ENCODE data around the gene PRR35. TPM values are rescaled to one million over a fixed set of nuclear protein-coding genes. Genes with fewer than 3 reads are reported as not detected.

Gene PRR35
- polyA plus RNA-seq, 1 donor (not counting 4 experiments of a cell fraction or from before 2014, with no cell fraction given), result not detected

DNA sequence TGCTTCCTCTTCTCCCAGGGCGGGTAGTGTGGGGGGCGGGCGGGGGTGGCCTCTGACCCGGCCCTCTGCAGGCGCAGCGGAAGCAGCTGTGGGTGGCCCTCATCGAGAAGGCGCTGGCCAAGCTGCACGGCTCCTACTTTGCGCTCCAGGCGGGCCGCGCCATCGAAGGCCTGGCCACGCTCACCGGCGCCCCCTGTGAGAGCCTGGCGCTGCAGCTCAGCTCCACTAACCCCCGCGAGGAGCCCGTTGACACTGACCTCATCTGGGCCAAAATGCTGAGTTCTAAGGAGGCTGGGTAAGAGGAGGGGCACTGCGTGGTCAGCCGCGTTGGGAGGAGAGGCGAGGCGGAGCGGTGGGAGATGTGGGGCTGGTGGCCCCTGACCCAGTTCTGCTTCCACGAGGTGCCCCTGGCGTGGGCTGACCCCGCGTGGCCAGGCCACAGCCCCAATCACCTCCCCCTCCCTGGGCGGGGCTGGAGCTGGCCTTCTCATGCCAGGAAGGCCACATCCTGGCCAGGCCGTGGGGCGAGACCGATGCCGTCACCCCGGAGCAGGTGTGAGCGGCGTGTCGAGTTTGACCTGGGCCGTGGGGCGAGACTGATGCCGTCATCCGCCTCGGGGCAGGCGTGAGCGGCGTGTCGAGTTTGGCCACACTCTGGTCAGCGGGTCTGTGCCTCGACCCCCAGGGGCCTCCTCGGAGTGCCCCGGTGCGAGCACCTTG is 10.5 kb upstream of the PRR35 start:
- H3K4me2 ChIP-seq (ENCODE audit: control insufficient read depth, extremely low read depth, insufficient read depth, low read depth, low read length), result no peak overlapping the region
- H3K9ac ChIP-seq (ENCODE audit: control insufficient read depth, extremely low read depth, insufficient read depth, low read length), result no peak overlapping the region
- no peaks in the 10 kb centered on the region for H3K27me3 ChIP-seq (ENCODE audit: control insufficient read depth, extremely low read depth, insufficient read depth, low read length)
- H3K4me3 ChIP-seq (ENCODE audit: control insufficient read depth in 2 of 3, extremely low read depth in 1 of 3, insufficient read depth in 2 of 3, low read depth in 1 of 3, low read length in 3 of 3), result no peak overlapping the region
- peaks cover 12 to 14% of the 10 kb centered on the region in 2 experiments for H3K36me3 ChIP-seq (ENCODE audit: control insufficient read depth in 2 of 2, extremely low read depth in 1 of 2, insufficient read depth in 2 of 2, low read length in 2 of 2)
- DNase-seq (ENCODE audit: low read depth, low spot score), result no peak
- peaks cover 28% of the 10 kb centered on the region for H3K79me2 ChIP-seq (ENCODE audit: control insufficient read depth, insufficient read depth, low read length)
- TF ChIP-seq EZH2 (IDR thresholded peaks at IDR 0.05; ENCODE audit: low read length), result no peak
- TF ChIP-seq, protein P1, sequence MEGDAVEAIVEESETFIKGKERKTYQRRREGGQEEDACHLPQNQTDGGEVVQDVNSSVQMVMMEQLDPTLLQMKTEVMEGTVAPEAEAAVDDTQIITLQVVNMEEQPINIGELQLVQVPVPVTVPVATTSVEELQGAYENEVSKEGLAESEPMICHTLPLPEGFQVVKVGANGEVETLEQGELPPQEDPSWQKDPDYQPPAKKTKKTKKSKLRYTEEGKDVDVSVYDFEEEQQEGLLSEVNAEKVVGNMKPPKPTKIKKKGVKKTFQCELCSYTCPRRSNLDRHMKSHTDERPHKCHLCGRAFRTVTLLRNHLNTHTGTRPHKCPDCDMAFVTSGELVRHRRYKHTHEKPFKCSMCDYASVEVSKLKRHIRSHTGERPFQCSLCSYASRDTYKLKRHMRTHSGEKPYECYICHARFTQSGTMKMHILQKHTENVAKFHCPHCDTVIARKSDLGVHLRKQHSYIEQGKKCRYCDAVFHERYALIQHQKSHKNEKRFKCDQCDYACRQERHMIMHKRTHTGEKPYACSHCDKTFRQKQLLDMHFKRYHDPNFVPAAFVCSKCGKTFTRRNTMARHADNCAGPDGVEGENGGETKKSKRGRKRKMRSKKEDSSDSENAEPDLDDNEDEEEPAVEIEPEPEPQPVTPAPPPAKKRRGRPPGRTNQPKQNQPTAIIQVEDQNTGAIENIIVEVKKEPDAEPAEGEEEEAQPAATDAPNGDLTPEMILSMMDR (optimal IDR thresholded peaks at IDR 0.05 in 1 of 3, IDR thresholded peaks at IDR 0.05 in 1 of 3, conservative IDR thresholded peaks at IDR 0.05 in 1 of 3; ENCODE audit: extremely low read depth in 1 of 3, insufficient read depth in 2 of 3, low read length in 3 of 3), result peak in 1 of 3 experiments; percentile 29
- H3K9me1 ChIP-seq (ENCODE audit: control insufficient read depth, extremely low read depth, insufficient read depth, low read length), result no peaks in the 10 kb centered on the region
- no peak for FAIRE-seq
- dilution Hi-C loops (cut with MboI; ENCODE audit: extremely low pct_ligation_motif_present, low sequenced_read_pairs), result no loop called here
- no peaks in the 10 kb centered on the region for H3K9me3 ChIP-seq (ENCODE audit: control insufficient read depth, low read depth, low read length)
- H2AFZ ChIP-seq (ENCODE audit: control insufficient read depth, low read length), result no peak overlapping the region
- H3K4me1 ChIP-seq (ENCODE audit: control insufficient read depth, extremely low read depth, insufficient read depth, low read length), result peaks cover 3% of the 10 kb centered on the region
- H4K20me1 ChIP-seq (ENCODE audit: control insufficient read depth, extremely low read depth, insufficient read depth, low read length), result peaks cover 26% of the 10 kb centered on the region
- H3K27ac ChIP-seq (ENCODE audit: control insufficient read depth, insufficient read depth, low read length), result no peak overlapping the region

DNA sequence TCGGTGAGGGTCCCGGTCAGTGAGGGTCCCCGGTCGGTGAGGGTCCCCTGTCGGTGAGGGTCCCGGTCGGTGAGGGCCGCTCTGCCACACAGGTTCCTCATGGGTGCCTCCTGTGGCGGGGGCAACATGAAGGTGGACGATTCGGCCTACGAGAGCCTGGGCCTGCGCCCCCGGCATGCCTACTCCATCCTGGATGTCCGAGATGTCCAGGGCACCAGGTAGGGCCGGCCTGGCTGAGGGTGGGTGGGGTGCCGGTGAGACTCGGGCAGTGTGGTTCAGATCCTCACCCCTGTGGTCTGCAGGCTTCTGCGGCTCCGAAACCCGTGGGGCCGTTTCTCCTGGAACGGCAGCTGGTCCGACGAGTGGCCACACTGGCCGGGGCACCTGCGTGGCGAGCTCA is 9.0 kb upstream of the PRR35 start:
- H3K27ac ChIP-seq (ENCODE audit: control insufficient read depth, insufficient read depth, low read length), result no peak overlapping the region
- H3K27me3 ChIP-seq (ENCODE audit: control insufficient read depth, extremely low read depth, insufficient read depth, low read length), result no peaks in the 10 kb centered on the region
- peaks cover 18% of the 10 kb centered on the region for H4K20me1 ChIP-seq (ENCODE audit: control insufficient read depth, extremely low read depth, insufficient read depth, low read length)
- H3K9ac ChIP-seq (ENCODE audit: control insufficient read depth, extremely low read depth, insufficient read depth, low read length), result no peak overlapping the region
- H3K4me2 ChIP-seq (ENCODE audit: control insufficient read depth, extremely low read depth, insufficient read depth, low read depth, low read length), result no peak overlapping the region
- peaks cover 8 to 14% of the 10 kb centered on the region in 2 experiments for H3K36me3 ChIP-seq (ENCODE audit: control insufficient read depth in 2 of 2, extremely low read depth in 1 of 2, insufficient read depth in 2 of 2, low read length in 2 of 2)
- peaks cover 19% of the 10 kb centered on the region for H3K79me2 ChIP-seq (ENCODE audit: control insufficient read depth, insufficient read depth, low read length)
- dilution Hi-C loops (cut with MboI; ENCODE audit: extremely low pct_ligation_motif_present, low sequenced_read_pairs), result no loop called here
- no peak overlapping the region for H2AFZ ChIP-seq (ENCODE audit: control insufficient read depth, low read length)
- TF ChIP-seq, protein P1 (optimal IDR thresholded peaks at IDR 0.05 in 1 of 3, IDR thresholded peaks at IDR 0.05 in 1 of 3, conservative IDR thresholded peaks at IDR 0.05 in 1 of 3; ENCODE audit: extremely low read depth in 1 of 3, insufficient read depth in 2 of 3, low read length in 3 of 3), result no peak
- TF ChIP-seq EZH2 (IDR thresholded peaks at IDR 0.05; ENCODE audit: low read length), result no peak
- H3K4me3 ChIP-seq (ENCODE audit: control insufficient read depth in 2 of 3, extremely low read depth in 1 of 3, insufficient read depth in 2 of 3, low read depth in 1 of 3, low read length in 3 of 3), result no peak overlapping the region
- peaks cover 12% of the 10 kb centered on the region for H3K4me1 ChIP-seq (ENCODE audit: control insufficient read depth, extremely low read depth, insufficient read depth, low read length)
- FAIRE-seq (no peak), DNase-seq (ENCODE audit: low read depth, low spot score) (no peak)
- H3K9me3 ChIP-seq (ENCODE audit: control insufficient read depth, low read depth, low read length), result no peaks in the 10 kb centered on the region
- H3K9me1 ChIP-seq (ENCODE audit: control insufficient read depth, extremely low read depth, insufficient read depth, low read length), result no peaks in the 10 kb centered on the region

Measured in keratinocyte (primary cell).